Thymus (tissue), 11 donors: Measurements from ENCODE around the gene SCAF8. TPM values are rescaled to one million over a fixed set of nuclear protein-coding genes. Genes with fewer than 3 reads are reported as not detected.
"Not testable (repeated sequence)": the region's sequence is repeated elsewhere in the genome, so short reads cannot be mapped to it uniquely, and the experiment has no call there.

Source experiments
- DNase-seq, 9 donors: peaks; one replicate each; pipeline ENCODE4 v3.0.0-alpha.2; 2013; ENCODE audit warnings: low spot score in 9 of 9, low read depth in 6 of 9, missing footprints in 1 of 9
- H3K27ac ChIP-seq, 2 donors: one replicate each; pipeline ENCODE4 v1.5.1; 2013; ENCODE audit warnings: control low read depth in 1 of 2, low read depth in 1 of 2, low read length in 1 of 2, mild to moderate bottlenecking in 1 of 2, moderate library complexity in 1 of 2
- H3K27me3 ChIP-seq, 2 donors: one replicate each; pipeline ENCODE4 v1.5.1; 2013; ENCODE audit warnings: low read length in 1 of 2; ENCODE audit not compliant: control insufficient read depth in 2 of 2, insufficient read depth in 1 of 2
- H3K36me3 ChIP-seq, 2 donors: one replicate each; pipeline ENCODE4 v1.5.1; 2013; ENCODE audit warnings: low read length in 1 of 2, mild to moderate bottlenecking in 1 of 2, moderate library complexity in 1 of 2; ENCODE audit not compliant: control insufficient read depth in 2 of 2, insufficient read depth in 2 of 2
- H3K4me1 ChIP-seq, 2 donors: one replicate each; pipeline ENCODE4 v1.5.1; 2013; ENCODE audit warnings: low read length in 2 of 2; ENCODE audit not compliant: control insufficient read depth in 2 of 2, insufficient read depth in 2 of 2
- H3K4me3 ChIP-seq, 2 donors: one replicate each; pipeline ENCODE4 v1.5.1; 2013; ENCODE audit warnings: low read length in 2 of 2, control low read depth in 1 of 2, mild to moderate bottlenecking in 1 of 2
- H3K9me3 ChIP-seq, 2 donors: one replicate each; pipeline ENCODE4 v1.5.1; 2013; ENCODE audit warnings: low read length in 1 of 2, mild to moderate bottlenecking in 1 of 2; ENCODE audit not compliant: control insufficient read depth in 2 of 2, insufficient read depth in 1 of 2
- WGBS: extraction: QIAGEN DNeasy Blood & Tissue Kit; methylation state at CpG from one replicate; pipeline ENCODE4 v1.1.7; 2013; 5-methylcytosine and 5-hydroxymethylcytosine counted together
- polyA plus RNA-seq: library from polyadenylated mRNA; stranded (reverse); fragments of 200-250 nt; gene quantifications from one replicate; pipeline ENCODE4 v1.2.3, GENCODE V29; 2013
- total RNA-seq: library from RNA; stranded (reverse); fragments of 120-200 nt; gene quantifications from one replicate; pipeline ENCODE4 v1.2.4, GENCODE V29; 2013
- donor health status: healthy.

The SCAF8 gene
- total and polyA plus RNA-seq, 2 donors, result 20.8 to 26.4 TPM

DNA sequence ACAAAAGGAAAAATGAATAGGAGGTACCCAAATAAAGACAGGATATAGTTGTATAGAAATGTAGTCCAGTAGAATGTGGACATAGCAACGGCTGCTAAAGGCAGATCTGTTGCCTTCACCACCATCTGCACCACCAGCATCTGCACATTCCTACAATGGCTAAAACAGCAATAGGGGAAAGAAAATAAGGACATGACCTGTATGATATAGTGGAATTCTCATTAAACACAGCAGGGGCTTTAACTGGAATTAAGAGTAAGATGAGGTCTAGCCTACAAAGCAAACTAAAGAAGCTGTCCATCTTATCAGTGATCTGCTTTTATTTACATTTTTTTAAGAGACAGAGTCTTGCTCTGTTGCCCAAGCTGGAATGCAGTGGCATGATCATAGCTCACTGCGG is 26.8 kb upstream of the SCAF8 start:
- Histone ChIP-seq H3K4me1 (no peaks in the 10 kb centered on the region), H3K36me3 (no peaks in the 10 kb centered on the region), H3K4me3 (no peak overlapping the region), H3K27me3 (no peaks in the 10 kb centered on the region), H3K27ac (no peak overlapping the region), H3K9me3 (no peaks in the 10 kb centered on the region)
- DNase-seq, result no peak
- 97% methylated on average over 2 of the region's 2 CpGs for WGBS

- Histone ChIP-seq H3K27ac (no peak overlapping the region), H3K9me3 (no peaks in the 10 kb centered on the region), H3K4me1 (no peaks in the 10 kb centered on the region), H3K27me3 (no peaks in the 10 kb centered on the region), H3K36me3 (no peaks in the 10 kb centered on the region), H3K4me3 (no peak overlapping the region)
- WGBS, result 75% methylated on average over 3 of the region's 3 CpGs
- DNase-seq, result no peak
Measured at GRCh38 chr6:154709621-154710020, 23.6 kb upstream of the SCAF8 start.

DNA sequence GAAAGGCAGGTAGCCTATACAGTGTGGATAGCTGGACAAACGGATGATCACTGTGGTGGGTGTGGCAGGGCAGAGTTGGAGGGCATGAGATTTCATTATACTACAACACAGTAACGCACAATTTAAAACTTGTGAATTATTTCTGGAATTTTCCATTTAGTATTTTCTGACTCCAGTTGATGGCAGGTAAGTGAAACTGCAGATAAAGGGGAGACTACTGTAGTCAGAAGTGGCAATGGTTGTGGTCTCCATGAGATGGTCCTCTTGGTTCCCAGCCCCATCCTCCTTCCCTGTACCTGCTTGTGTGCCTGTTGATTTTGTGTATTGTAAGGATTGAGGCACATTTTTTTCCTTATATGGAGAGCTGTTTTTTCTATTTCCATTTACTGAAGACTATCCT is 22.5 kb upstream of the SCAF8 start:
- no peak for DNase-seq
- no peaks in the 10 kb centered on the region for H3K4me1 ChIP-seq
- no peak overlapping the region for H3K27ac ChIP-seq
- WGBS, result 95% methylated on average over 2 of the region's 2 CpGs
- no peaks in the 10 kb centered on the region for H3K36me3 ChIP-seq
- no peaks in the 10 kb centered on the region for H3K9me3 ChIP-seq
- no peaks in the 10 kb centered on the region for H3K27me3 ChIP-seq
- H3K4me3 ChIP-seq, result no peak overlapping the region

GRCh38 chr6:154715446-154715845 is 17.8 kb upstream of the SCAF8 start:
- H3K4me1 ChIP-seq, result no peaks in the 10 kb centered on the region
- DNase-seq, result no peak
- H3K27ac ChIP-seq, result no peak overlapping the region
- H3K27me3 ChIP-seq, result no peaks in the 10 kb centered on the region
- WGBS, result 35% methylated on average over 1 of the region's 1 CpG
- no peaks in the 10 kb centered on the region for H3K36me3 ChIP-seq
- H3K9me3 ChIP-seq, result peaks cover 0 to under 1% of the 10 kb centered on the region in 2 donors
- H3K4me3 ChIP-seq, result no peak overlapping the region

DNA sequence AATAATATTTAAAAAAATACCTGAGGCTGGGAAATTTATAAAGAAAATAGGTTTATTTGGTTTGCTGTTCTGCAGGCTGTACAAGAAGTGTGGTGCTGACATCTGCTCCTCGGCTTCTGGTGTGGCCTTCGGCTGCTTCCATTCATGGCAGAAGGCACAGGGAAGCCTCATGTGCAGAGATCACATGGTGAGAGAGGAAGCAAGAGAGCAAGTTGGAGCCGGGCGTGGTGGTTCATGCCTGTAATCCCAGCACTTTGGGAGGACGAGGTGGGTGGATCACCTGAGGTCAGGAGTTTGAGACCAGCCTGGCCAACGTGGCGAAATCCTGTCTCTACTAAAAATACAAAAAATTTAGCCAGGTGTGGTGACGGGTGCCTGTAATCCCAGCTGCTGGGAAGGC is 16.9 kb upstream of the SCAF8 start:
- 88% methylated on average over 8 of the region's 8 CpGs for WGBS
- H3K36me3 ChIP-seq, H3K27ac ChIP-seq: not testable (repeated sequence)

GRCh38 chr6:154719433-154719832 is 13.8 kb upstream of the SCAF8 start:
- 98% methylated on average over 4 of the region's 4 CpGs for WGBS
- peaks cover 0 to 5% of the 10 kb centered on the region in 2 donors for H3K9me3 ChIP-seq
- H3K4me1 ChIP-seq, result no peaks in the 10 kb centered on the region
- DNase-seq, result no peak
- no peaks in the 10 kb centered on the region for H3K27me3 ChIP-seq
- no peak overlapping the region for H3K27ac ChIP-seq
- no peak overlapping the region for H3K4me3 ChIP-seq
- no peaks in the 10 kb centered on the region for H3K36me3 ChIP-seq

More for the DNA sequence above, 16.9 kb upstream of the SCAF8 start:
- not testable (repeated sequence) for H3K4me1 ChIP-seq, H3K27me3 ChIP-seq, DNase-seq, H3K9me3 ChIP-seq, H3K4me3 ChIP-seq

DNA sequence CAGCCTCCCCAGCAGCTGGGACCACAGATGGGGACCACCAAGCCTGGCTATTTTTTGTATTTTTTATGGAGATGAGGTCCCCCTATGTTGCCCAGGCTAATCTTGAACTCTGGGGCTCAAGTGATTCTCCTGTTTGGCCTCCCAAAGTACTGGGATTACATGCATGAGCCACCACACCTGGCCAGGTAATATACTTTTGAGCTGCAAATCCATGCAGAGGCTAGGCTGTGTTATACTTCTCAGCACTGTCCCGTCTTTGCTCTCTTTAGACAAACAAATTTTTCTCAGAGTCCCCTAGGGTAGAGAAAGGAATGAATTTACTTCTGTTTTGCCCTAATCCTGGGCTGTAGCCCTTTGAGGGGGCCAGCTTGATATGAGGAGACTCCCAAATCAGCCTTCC is 13.4 kb upstream of the SCAF8 start:
- Histone ChIP-seq H3K36me3 (no peaks in the 10 kb centered on the region), H3K27me3 (no peaks in the 10 kb centered on the region), H3K27ac (no peak overlapping the region), H3K4me3 (no peak overlapping the region), H3K9me3 (peaks cover 0 to 5% of the 10 kb centered on the region in 2 donors), H3K4me1 (no peaks in the 10 kb centered on the region)
- DNase-seq, result no peak
- WGBS, result 92% methylated on average over 1 of the region's 1 CpG

GRCh38 chr6:154721460-154721859 is 11.8 kb upstream of the SCAF8 start:
- no peaks in the 10 kb centered on the region for H3K36me3 ChIP-seq
- peaks cover 0 to 5% of the 10 kb centered on the region in 2 donors for H3K9me3 ChIP-seq
- H3K4me3 ChIP-seq, result no peak overlapping the region
- 32% methylated on average over 6 of the region's 6 CpGs for WGBS
- no peaks in the 10 kb centered on the region for H3K27me3 ChIP-seq
- H3K27ac ChIP-seq, result no peak overlapping the region
- DNase-seq, result no peak
- H3K4me1 ChIP-seq, result no peaks in the 10 kb centered on the region

DNA sequence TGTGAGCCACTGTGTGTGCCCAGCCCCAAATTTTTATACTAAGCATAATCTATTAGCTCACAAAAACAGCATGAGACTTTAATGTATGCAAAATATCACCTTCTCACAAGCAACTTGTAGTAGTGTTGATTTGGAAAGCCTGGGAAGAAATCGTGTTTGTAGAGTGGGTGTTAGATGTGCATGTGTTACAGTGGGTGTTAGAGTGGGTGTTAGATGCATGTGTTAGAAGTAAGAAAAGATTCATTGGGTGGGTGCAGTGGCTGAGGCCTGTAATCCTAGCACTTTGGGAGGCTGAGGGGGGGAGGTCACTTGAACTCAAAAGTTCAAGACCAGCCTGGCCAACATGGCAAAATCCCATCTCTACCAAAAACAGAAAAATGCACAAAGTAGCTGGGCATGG is 6.3 kb upstream of the SCAF8 start:
- Histone ChIP-seq H3K27me3 (no peaks in the 10 kb centered on the region), H3K9me3 (no peaks in the 10 kb centered on the region), H3K36me3 (no peaks in the 10 kb centered on the region), H3K4me3 (no peak overlapping the region), H3K4me1 (no peaks in the 10 kb centered on the region), H3K27ac (no peak overlapping the region)
- no peak for DNase-seq
- 97% methylated on average over 1 of the region's 1 CpG for WGBS
